Jurkat, Clone E6-1 (cell line): ENCODE data around the gene GRID2.

Experiments used
- DNase-seq: peaks from one replicate; pipeline ENCODE4 v3.0.0-alpha.2; 2011; ENCODE audit warnings: low read depth, low spot score
- H3K4me3 ChIP-seq: 2 replicates; pipeline ENCODE4 v1.5.1; 2011; ENCODE audit warnings: mild to moderate bottlenecking, low read length, control low read depth, moderate library complexity

The GRID2 gene

DNA sequence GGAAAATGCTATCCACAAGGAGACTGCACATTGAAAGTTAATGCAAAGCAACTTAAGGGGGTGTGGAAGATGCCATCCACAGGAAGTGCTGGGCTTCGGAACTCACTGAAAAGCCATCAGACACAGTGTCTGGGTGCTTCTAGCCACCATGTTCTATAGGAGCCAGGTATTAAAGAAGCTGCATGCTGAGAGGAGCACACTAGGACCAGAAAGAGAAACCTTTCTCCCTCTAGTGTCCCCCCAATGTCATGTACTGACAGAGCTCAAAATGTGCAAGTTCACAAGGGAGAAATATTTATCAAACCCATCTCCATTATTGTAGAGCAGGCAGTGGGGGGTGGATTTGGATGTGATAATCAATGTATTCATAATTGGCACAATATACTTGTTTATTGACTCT, 510.9 kb downstream of the GRID2 start:
- H3K4me3 ChIP-seq, result no peak overlapping the region
- DNase-seq, result no peak

- no peak overlapping the region for H3K4me3 ChIP-seq
- DNase-seq, result no peak
Measured at GRCh38 chr4:92825256-92825655, 521.5 kb downstream of the GRID2 start.

DNA sequence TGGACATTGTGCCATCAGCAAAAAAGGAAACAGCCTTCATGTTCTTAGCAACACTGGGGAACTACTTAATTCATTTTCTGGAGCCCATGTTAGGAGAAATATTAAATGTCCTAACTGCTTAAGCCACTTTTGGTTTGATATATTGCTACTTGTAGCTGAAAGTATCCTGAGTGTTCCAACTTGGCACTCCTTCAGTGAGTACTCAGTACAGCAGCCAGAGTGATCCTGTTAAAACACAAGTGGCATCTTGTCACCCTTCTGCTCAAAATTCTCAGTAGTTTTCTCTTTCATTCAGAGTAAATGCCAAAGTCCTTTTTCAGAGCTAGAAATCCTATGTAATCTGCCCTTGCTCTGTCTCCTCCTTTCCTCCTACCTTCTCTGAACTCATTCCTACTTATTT, 522.0 kb downstream of the GRID2 start:
- H3K4me3 ChIP-seq, result no peak overlapping the region
- no peak for DNase-seq

- no peak for DNase-seq
- H3K4me3 ChIP-seq, result no peak overlapping the region
Measured at GRCh38 chr4:92830771-92831170, 527.0 kb downstream of the GRID2 start.

GRCh38 chr4:92840880-92841279, 537.1 kb downstream of the GRID2 start:
- H3K4me3 ChIP-seq, result no peak overlapping the region
- no peak for DNase-seq

GRCh38 chr4:92843784-92844183, 540.0 kb downstream of the GRID2 start:
- H3K4me3 ChIP-seq, result no peak overlapping the region
- DNase-seq, result no peak

- DNase-seq, result no peak
- H3K4me3 ChIP-seq, result no peak overlapping the region
Measured at GRCh38 chr4:92847026-92847425, 543.3 kb downstream of the GRID2 start.

DNA sequence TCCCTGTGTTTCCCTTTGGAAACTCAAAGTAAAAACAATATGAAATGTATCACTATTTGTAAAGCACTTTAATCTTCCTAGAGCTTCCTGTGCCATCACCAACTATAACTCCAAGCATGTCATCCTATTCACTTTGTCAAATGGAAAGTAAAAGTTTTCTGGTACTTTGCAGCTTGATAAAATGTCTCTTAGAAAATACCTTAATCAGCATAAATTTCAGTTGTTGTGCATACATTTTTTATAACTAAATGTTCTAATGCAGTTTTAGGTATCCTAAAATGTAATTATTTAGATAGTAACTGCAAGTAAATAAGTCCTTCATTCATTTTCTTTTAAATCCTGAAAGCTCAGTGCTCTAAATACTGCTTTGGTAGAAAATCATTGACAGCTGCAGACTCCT, 558.7 kb downstream of the GRID2 start:
- H3K4me3 ChIP-seq, result no peak overlapping the region
- no peak for DNase-seq

DNA sequence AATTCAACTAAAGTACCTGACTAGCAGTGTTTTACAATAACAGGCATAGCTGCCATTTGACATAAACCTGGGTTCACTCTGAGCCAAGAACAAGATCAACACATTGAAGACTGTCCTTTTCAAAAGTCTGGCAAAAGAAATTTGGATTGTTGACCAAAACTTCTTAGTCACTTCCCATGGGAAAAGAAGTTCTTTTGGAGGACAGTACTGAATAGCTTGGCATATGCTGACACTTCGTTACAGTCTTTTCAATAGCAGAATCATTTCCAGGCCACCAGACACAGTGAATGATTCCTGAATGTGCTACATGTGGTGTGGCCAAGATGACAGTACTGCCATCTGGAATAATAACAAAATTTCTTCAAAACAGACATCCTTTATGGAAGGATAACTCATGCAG, 560.3 kb downstream of the GRID2 start:
- DNase-seq, result no peak
- H3K4me3 ChIP-seq, result no peak overlapping the region

DNA sequence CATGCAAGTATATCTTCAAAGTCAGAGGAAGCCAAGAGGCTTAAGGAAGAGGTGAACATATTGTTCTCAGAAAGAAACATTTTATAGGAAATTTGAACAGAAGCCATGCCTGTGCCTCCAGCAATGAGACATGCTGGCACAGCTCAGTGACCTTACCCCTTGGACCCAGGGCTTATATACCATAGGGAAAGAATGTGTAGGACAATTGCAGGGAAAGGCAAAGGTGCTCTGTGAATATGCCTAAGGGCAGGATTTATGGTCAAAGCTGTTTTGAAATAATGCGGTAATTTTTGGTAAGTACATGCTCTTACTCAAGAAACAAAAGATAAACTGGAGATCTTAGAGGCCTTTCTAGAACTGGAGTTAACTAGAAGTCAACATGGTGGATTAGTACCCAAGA, 568.8 kb downstream of the GRID2 start:
- no peak overlapping the region for H3K4me3 ChIP-seq
- DNase-seq, result no peak

- H3K4me3 ChIP-seq, result no peak overlapping the region
Measured at GRCh38 chr4:92885632-92886031, 581.9 kb downstream of the GRID2 start.

DNA sequence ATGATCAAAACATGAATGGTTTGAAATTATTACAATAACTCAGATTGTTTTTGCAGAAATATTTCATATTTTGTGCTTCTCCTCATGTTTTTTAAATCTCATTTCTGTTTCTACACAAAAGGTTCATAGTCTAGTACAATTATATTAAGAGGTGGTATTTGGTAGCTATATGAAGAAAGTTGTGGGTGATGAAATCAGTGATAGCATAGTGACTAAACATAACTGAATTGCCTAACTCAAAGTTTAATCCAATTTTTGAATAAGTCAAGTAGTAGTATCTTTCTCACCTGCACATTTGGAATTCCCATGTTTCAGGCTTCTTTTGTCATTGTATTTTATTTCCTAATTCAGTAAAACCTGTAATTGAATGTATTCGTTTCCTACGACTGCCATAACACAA, 648.7 kb downstream of the GRID2 start:
- no peak for DNase-seq
- H3K4me3 ChIP-seq, result no peak overlapping the region

More at GRCh38 chr4:92885632-92886031, 581.9 kb downstream of the GRID2 start:
- DNase-seq, result no peak

DNA sequence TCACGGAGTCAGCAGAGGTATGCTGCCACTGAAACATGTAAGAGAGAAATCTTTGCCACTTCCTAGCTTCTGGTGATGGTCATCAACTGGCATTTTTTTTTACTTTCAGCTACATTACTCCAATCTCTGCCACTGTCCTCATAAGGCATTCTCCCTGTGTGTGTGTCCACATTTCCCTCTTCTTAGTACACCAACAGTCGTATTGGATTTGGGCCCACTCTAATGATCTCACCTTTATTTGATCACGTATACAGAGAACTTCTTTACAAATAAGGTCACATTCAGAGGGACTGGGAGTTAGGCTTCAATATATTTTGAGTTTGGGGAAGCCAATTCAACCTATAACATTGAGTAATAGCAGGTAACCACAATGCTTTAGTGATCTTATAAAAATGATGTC, 649.1 kb downstream of the GRID2 start:
- no peak for DNase-seq
- no peak overlapping the region for H3K4me3 ChIP-seq

DNA sequence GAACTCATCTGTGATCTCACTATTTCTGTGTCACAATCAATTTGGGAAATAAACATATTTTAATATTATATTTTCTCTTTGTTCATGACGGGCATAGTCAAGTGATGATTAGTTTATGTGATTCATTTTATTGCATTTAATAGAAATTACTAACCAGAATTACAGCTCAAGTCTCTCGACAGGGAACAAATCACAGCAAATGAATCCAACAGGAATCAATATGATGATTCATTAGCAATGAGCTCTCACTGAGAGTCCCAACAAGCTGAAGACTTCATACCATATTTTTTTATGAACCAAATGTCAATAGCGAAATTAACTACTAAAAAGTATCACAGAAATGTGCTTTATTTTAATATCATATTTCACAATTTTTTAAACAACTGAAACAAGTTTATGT, 649.7 kb downstream of the GRID2 start:
- H3K4me3 ChIP-seq, result no peak overlapping the region
- no peak for DNase-seq

GRCh38 chr4:92961881-92962280, 658.1 kb downstream of the GRID2 start:
- no peak for DNase-seq
- no peak overlapping the region for H3K4me3 ChIP-seq

GRCh38 chr4:92962831-92963230, 659.1 kb downstream of the GRID2 start:
- no peak for DNase-seq
- no peak overlapping the region for H3K4me3 ChIP-seq

DNA sequence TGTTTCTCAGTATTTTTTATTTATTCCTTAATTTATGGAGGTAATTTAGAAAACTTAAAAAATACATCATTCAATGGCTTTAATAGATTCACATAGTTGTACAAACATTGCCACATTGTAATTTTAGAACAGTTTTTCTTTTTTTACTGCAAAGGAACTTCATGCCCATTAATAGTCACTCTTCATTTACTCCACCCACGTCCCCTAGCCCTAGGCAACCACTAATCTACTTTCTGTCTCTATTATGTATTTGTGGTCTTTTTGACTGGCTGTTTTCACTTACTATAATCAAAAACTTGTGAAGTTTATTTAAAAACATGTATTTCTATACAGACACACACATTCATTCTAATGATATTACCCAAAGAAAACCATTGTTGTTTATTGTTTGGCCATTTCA, 664.8 kb downstream of the GRID2 start:
- no peak overlapping the region for H3K4me3 ChIP-seq

DNA sequence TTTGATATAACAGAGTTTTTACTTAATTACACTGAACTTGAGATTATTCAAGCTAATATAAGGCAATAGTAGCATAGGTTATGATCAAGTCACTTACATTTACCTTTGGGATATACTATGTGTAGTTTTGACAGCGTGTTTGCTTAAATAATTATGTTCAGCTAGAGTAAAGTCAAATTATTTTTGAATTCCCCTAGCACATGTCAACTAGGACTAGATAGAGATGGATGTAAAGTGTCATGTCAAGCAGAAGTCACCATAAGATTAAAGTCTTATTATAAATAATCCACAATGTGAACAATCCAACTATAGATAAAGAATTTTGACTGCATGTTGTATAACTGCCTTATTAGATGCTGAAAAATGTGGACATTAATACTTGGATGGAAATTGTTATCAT, 665.2 kb downstream of the GRID2 start:
- H3K4me3 ChIP-seq, result no peak overlapping the region
- DNase-seq, result no peak

More for the DNA sequence above, 664.8 kb downstream of the GRID2 start:
- no peak for DNase-seq

- DNase-seq, result no peak
- no peak overlapping the region for H3K4me3 ChIP-seq
Measured at GRCh38 chr4:92969650-92970379, 666.0 kb downstream of the GRID2 start.

DNA sequence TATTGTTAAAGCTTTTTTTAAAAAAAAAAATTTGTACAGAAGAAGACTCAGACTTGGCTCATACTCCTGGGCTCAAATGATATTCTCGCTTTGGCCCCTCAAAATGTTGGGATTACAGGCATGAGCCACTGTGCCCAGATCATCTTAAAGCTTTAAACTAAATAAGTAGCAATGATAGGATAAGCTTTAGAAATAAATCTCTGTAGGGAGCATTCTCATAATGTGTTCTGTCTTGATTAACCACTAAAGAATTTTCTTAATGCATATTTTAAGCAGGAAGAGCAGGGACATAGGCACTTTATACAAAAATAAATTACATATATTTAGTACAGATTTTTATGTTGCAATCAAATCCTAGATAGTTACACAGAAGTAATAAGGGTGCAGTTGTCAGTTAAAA, 667.2 kb downstream of the GRID2 start:
- no peak overlapping the region for H3K4me3 ChIP-seq
- DNase-seq, result no peak

- no peak for DNase-seq
- H3K4me3 ChIP-seq, result no peak overlapping the region
Measured at GRCh38 chr4:92988301-92988700, 684.5 kb downstream of the GRID2 start.
